LHCN-M2 (cell line): ENCODE data around the gene ZSCAN22. TPM values are rescaled to one million over a fixed set of nuclear protein-coding genes. Genes with fewer than 3 reads are reported as not detected.
"Not testable (repeated sequence)": the region's sequence is repeated elsewhere in the genome, so short reads cannot be mapped to it uniquely, and the experiment has no call there.

Experiments used
- DNase-seq: peaks from one replicate; pipeline ENCODE4 v3.0.0-alpha.2; 2012; ENCODE audit warnings: low read depth
- total RNA-seq: library from RNA; depleted of rRNA; stranded (reverse); fragments of >200 nt; gene quantifications from 2 replicates; pipeline ENCODE4 v1.2.3, GENCODE V29; 2014

The ZSCAN22 gene
- total RNA-seq, 1 experiment from 2014 or later = 3.5 TPM

DNA sequence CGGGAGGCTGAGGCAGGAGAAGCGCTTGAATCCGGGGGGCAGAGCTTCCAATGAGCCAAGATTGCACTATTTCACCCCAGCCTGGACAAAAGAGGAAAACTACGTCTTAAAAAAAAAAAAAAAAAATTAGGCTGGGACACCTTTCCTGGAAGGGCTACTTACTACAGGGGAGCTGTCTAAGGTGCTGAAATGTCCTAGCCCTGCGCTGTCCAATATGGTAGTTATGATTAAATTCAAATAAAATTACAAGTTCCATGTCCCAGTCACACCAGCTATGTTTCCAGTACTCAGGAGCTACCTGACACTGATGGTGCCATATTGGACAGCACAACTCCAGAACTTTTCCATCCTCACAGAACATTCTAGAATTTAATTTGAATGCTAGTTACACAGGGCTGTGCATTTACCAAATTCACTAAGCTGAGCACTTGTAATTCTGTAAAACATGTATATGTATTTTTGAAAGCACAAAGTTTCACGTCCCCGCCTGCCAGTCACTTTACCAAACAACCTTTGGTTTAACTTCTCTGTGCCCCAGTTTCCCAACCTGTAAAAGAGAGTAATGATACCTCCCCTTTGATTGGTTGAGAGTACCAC, 9.2 kb upstream of the ZSCAN22 start:
- peak; percentile 45 for DNase-seq

- no peak for DNase-seq
These were observed 8.5 kb upstream of the ZSCAN22 start for GRCh38 chr19:58318297-58318696.

DNA sequence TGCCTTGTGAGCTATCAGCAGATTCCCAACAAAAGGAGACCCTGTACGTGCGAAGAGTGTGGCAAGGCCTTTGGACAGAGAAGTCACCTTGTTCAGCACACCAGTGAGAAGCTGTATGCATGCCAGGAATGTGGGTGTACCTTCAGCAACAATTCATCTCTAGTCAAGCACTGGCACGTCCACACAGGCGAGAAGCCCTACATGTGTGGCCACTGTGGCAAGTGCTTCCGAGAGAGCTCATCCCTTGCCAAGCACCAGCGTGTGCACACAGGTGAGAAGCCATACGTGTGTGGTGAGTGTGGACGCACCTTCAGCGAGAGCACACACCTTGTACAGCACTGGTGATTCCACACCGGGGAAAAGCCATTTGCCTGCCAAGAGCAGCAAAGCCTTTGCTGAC, 7.6 kb upstream of the ZSCAN22 start:
- DNase-seq = no peak

DNA sequence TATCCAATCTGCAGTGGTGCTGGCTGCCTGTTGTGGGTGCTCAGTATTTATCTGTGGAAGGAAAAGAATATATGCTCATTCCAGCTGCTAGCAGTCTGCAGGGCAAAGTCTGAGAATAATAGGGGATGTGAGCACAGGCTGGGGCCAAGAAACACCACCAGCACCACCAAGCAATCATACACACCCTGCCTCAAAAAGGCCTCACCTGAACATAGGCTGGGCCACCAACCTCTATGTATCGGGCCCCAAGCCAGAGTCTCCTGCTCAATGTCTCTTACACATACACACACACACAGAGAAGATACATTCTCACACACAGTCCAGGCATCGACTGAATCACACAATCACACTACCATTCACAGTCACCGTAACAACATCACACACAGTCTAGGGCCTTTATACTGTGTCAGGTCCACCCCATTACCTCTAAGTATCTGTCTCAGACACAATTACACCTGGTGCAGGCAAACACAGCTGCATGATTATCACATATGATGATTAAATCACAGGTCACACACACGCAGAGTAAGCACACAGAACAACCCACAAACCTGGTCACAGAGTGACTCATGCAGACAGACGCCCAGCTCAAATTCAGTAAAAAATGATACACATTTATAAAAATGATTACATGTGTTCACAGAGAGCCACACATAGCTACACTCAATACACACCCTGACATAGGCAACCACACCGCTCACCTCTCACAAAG, 1.3 kb upstream of the ZSCAN22 start:
- DNase-seq = peak; percentile 34

DNA sequence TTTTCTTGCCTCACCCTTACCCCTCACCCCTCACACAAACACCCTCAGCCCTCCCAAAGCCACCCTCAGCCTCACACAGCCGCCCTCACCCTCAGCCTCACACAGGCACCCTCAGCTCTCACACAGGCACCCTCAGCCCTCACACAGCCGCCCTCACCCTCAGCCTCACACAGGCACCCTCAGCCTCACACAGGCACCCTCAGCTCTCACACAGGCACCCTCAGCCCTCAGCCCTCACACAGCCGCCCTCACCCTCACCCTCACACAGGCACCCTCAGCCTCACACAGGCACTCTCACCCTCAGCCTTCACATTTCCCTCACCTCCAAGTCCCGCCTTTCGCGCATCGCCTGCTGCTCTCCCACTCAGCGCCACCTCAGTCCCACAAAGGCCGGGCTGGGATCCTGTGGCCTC, 287 bp upstream of the ZSCAN22 start:
- DNase-seq = no peak

DNA sequence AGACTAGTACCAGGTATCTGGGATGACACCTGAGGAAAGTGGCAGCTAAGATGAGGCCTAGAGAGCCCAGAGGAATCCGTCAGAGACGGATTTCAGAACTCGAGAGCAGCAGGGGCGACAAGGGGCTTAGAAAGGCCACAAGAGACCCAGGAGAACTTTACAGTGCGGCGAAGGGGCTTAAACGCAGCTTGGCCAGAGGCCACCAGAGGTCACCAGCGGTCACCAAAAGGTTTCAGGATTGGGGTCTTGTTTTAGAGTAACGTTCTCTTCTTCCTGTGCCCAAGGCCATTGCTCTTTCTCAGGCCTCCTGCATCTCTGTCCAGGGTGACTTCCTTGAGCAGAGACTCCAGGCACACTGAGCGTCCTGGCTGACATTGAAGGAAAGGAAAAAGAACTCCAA, 2.2 kb downstream of the ZSCAN22 start:
- peak; percentile 11 for DNase-seq

GRCh38 chr19:58330458-58330857, 3.7 kb downstream of the ZSCAN22 start:
- peak; percentile 92 for DNase-seq

GRCh38 chr19:58332697-58333096, 5.9 kb downstream of the ZSCAN22 start:
- DNase-seq = no peak

DNA sequence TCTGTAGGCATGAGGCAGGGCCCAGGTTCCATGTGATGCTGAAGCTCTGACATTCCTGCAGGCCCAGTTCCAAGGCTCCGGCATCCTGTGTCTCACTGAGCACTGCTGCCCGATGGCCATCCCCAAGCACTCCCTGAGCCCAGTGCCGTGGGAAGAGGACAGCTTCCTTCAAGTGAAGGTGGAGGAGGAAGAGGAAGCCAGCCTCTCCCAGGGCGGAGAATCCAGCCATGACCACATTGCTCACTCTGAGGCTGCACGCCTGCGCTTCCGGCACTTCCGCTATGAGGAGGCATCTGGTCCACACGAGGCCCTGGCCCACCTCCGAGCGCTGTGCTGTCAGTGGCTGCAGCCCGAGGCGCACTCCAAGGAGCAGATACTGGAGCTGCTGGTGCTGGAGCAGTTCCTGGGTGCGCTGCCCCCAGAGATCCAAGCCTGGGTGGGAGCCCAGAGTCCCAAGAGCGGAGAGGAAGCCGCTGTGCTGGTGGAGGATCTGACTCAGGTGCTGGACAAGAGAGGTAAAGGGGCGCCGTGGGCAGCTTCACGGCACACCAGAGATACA, 8.0 kb downstream of the ZSCAN22 start:
- DNase-seq = no peak

GRCh38 chr19:58335630-58336029, 8.8 kb downstream of the ZSCAN22 start:
- no peak for DNase-seq

DNA sequence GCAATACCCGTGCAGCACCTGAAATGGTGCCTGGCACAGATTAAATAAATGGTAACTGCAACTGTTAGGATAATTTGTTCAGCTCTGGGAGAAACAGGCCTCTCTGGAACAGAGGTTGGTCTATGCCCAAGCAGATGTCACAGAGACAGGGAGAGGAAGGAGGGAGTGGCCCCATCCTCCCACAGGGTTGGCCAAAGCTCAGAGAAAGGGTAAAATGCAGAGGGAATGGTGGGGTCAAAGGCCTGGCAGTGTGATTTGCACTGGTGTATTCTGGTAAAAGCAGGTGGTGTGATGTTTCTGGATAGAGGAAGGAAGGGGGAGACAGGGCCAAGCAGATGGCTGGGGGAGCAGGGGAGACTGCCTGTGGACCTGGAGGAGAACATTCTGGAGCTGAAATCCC, 9.4 kb downstream of the ZSCAN22 start:
- DNase-seq = no peak

- DNase-seq = no peak
These were observed 10.0 kb downstream of the ZSCAN22 start for GRCh38 chr19:58336820-58337219.

GRCh38 chr19:58338336-58338735, 11.5 kb downstream of the ZSCAN22 start:
- no peak for DNase-seq

GRCh38 chr19:58338825-58339558, 12.2 kb downstream of the ZSCAN22 start:
- peak; percentile 10 for DNase-seq

GRCh38 chr19:58345558-58345957, 18.8 kb downstream of the ZSCAN22 start:
- no peak for DNase-seq

DNA sequence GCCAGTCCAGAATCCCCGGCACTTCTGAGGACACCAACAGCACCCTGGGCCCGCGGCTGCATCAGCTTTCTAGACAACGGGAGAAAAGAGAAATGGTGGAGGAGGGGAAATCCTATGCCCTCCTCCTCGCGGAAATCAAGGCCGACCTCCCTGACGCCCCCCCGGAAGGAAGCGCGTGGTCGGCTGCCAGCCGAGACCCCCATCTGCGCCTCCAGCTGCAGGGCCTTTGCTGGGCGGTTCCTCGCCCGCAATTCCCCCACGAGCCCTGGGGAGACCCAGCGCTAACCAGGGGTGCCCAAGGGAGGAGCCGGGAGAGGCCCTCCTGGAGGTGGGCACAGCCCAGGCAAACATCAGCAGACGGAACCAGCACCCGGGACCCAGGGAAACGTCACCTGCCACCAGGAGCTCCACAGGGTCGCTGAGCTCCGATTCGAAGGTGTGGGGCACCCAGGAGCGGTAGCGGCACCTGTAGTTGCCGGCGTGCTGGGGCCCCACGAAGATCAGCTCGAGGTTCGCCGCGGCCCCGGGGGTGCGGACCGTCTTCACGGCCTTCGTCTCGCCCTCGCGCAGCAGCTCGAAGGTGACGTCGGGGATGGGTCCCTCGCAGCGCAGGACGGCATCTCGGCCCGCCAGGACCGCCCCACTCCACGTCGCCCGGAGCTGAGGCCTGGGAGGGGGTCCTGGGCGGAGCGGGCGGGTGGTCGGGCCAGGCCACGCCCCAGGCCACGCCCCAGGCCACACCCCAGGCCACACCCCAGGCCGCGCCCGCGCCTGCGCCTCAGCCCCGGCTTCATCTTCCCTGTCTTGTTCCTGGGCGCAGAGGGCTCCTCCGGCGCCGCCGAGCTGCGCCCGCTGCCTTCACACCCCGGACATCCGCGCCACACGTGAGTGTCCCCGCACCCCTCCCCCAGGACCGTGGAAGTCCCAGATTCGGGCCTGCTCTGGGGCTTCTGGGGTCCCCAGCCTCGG, 20.5 kb downstream of the ZSCAN22 start:
- DNase-seq = peak; percentile 63

- not testable (repeated sequence) for DNase-seq
These were observed 21.3 kb downstream of the ZSCAN22 start for GRCh38 chr19:58348080-58348479.

GRCh38 chr19:58349590-58349989, 22.8 kb downstream of the ZSCAN22 start:
- DNase-seq = no peak

DNA sequence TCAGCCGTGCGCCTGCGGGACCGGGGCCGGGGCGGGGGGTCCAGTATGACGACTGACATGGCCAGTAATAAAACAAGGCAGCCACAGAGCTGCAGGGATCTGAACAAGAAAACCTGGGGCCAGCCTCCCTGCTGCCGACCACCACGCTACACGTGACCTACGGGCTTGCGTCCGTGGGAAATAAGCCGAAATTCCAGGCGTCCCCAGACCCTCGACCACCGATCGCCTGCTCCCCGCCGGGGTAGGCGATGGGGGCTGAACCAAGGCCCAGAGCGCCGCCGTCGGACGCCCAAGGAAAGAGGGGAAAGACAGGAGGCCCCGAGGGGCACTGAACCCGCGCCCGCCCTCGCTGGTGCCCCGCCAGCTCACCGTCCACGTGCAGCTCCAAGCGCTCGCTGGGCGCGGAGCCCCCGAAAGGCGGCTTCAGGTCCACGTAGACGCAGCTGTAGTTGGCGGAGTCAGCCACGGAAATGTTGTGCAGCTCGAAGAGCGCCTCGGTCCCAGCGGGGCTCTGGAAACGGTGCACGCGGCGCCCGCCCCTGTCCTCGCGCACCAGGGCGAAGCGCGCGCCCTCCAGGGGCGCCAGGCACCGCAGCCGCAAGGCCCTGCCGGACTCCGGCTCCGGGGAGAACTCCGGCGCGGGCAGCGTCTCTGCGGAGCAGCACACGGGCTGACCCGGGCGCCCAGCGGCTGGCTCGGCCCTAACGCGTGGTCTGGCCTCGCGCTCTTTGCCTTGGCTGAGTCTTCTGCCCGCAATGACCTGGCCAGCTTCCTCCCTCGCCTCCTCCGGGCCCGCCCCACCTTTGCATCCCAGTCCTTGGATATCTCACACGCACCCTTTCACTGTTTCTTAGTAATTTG, 23.4 kb downstream of the ZSCAN22 start:
- no peak for DNase-seq

GRCh38 chr19:58350871-58351557, 24.2 kb downstream of the ZSCAN22 start:
- DNase-seq = no peak
